HG03097 (cell line): ENCODE measurements around the gene FAM222A.

Experiments
- ATAC-seq: cut with Tn5 transposase; IDR thresholded peaks from one replicate; pipeline ENCODE4 v1.9.1; 2021; ENCODE audit not compliant: unreplicated experiment, low FRiP score

The FAM222A gene

GRCh38 chr12:109723311-109723881, 9.8 kb downstream of the FAM222A start:
- no peak for ATAC-seq

GRCh38 chr12:109724321-109724892, 10.8 kb downstream of the FAM222A start:
- no peak for ATAC-seq

- no peak for ATAC-seq
These were observed 11.9 kb downstream of the FAM222A start for GRCh38 chr12:109725321-109726105.

- ATAC-seq, result no peak
These were observed 12.5 kb downstream of the FAM222A start for GRCh38 chr12:109726106-109726497.

- no peak for ATAC-seq
These were observed 12.9 kb downstream of the FAM222A start for GRCh38 chr12:109726511-109727038.

- ATAC-seq, result no peak
These were observed 13.6 kb downstream of the FAM222A start for GRCh38 chr12:109727039-109727723.

GRCh38 chr12:109727746-109728726, 14.4 kb downstream of the FAM222A start:
- no peak for ATAC-seq

- ATAC-seq, result no peak
These were observed 15.3 kb downstream of the FAM222A start for GRCh38 chr12:109728921-109729320.

- ATAC-seq, result no peak
These were observed 15.8 kb downstream of the FAM222A start for GRCh38 chr12:109729371-109729781.

- ATAC-seq, result no peak
These were observed 16.2 kb downstream of the FAM222A start for GRCh38 chr12:109729801-109730200.

GRCh38 chr12:109730306-109731145, 16.9 kb downstream of the FAM222A start:
- ATAC-seq, result no peak

- ATAC-seq, result no peak
These were observed 17.7 kb downstream of the FAM222A start for GRCh38 chr12:109731231-109731731.

- no peak for ATAC-seq
These were observed 18.2 kb downstream of the FAM222A start for GRCh38 chr12:109731806-109732205.

- ATAC-seq, result no peak
These were observed 19.0 kb downstream of the FAM222A start for GRCh38 chr12:109732321-109733305.

GRCh38 chr12:109734219-109735000, 20.8 kb downstream of the FAM222A start:
- ATAC-seq, result no peak

- ATAC-seq, result no peak
These were observed 21.5 kb downstream of the FAM222A start for GRCh38 chr12:109735051-109735521.
